HUES48 (cell line): ENCODE data around the gene DYRK3.

ENCODE experiments used
- H3K27ac ChIP-seq: one replicate; pipeline ENCODE4 v1.7.0; 2013; ENCODE audit warnings: low read depth, low read length, inconsistent platforms
- H3K27me3 ChIP-seq: 2 replicates; pipeline ENCODE4 v1.6.1; 2013; ENCODE audit warnings: mild to moderate bottlenecking, low read length; ENCODE audit not compliant: control insufficient read depth, insufficient read depth
- H3K36me3 ChIP-seq: 2 replicates; pipeline ENCODE4 v1.6.1; 2013; ENCODE audit warnings: low read length; ENCODE audit not compliant: control insufficient read depth, insufficient read depth
- H3K4me1 ChIP-seq: 2 replicates; pipeline ENCODE4 v1.6.1; 2013; ENCODE audit warnings: mild to moderate bottlenecking, low read length; ENCODE audit not compliant: control insufficient read depth, insufficient read depth
- H3K4me3 ChIP-seq: 2 replicates; pipeline ENCODE4 v1.5.1; 2013; ENCODE audit warnings: mild to moderate bottlenecking, low read depth, low read length
- H3K9ac ChIP-seq: 2 replicates; pipeline ENCODE4 v1.6.1; 2013; ENCODE audit warnings: mild to moderate bottlenecking, low read depth, low read length, moderate library complexity
- H3K9me3 ChIP-seq: 2 replicates; pipeline ENCODE4 v1.6.1; 2013; ENCODE audit warnings: low read length; ENCODE audit not compliant: control insufficient read depth, insufficient read depth

Gene DYRK3

GRCh38 chr1:206635080-206635977 lies at the start of gene DYRK3:
DYRK3 (plus strand) TSS chr1:206635536; CDS start chr1:206635704, 168 bp downstream.
- Histone ChIP-seq H3K9ac (peak within 1 kb of the TSS; percentile 20; the same call in 1 of the 2 replicates), H3K27me3 (peaks cover 19% of the 10 kb centered on the region), H3K27ac (peak within 1 kb of the TSS; percentile 58), H3K4me3 (peak within 1 kb of the TSS; percentile 85), H3K9me3 (no peaks in the 10 kb centered on the region), H3K36me3 (no peaks in the 10 kb centered on the region), H3K4me1 (peaks cover 27% of the 10 kb centered on the region)

GRCh38 chr1:206586501-206587445 lies 48.6 kb upstream of the DYRK3 start:
- no peak overlapping the region for H3K27ac ChIP-seq
- H3K4me3 ChIP-seq = no peak overlapping the region
- H3K9me3 ChIP-seq = no peaks in the 10 kb centered on the region
- H3K36me3 ChIP-seq = peaks cover 25% of the 10 kb centered on the region; the same call in 1 of the 2 replicates
- H3K9ac ChIP-seq = no peak overlapping the region
- H3K4me1 ChIP-seq = peaks cover 2% of the 10 kb centered on the region; the same call in 1 of the 2 replicates
- no peaks in the 10 kb centered on the region for H3K27me3 ChIP-seq

- Histone ChIP-seq H3K9ac (no peak overlapping the region), H3K4me1 (peaks cover 2% of the 10 kb centered on the region; the same call in 1 of the 2 replicates), H3K9me3 (no peaks in the 10 kb centered on the region), H3K27ac (no peak overlapping the region), H3K27me3 (no peaks in the 10 kb centered on the region), H3K36me3 (peaks cover 35% of the 10 kb centered on the region), H3K4me3 (no peak overlapping the region)
Measured at GRCh38 chr1:206587904-206588303, 47.4 kb upstream of the DYRK3 start.

GRCh38 chr1:206588492-206588891 lies 46.8 kb upstream of the DYRK3 start:
- H3K36me3 ChIP-seq = peaks cover 41% of the 10 kb centered on the region
- H3K9ac ChIP-seq = no peak overlapping the region
- no peak overlapping the region for H3K4me3 ChIP-seq
- H3K27ac ChIP-seq = no peak overlapping the region
- H3K9me3 ChIP-seq = no peaks in the 10 kb centered on the region
- H3K4me1 ChIP-seq = peaks cover under 1% of the 10 kb centered on the region; the same call in 1 of the 2 replicates
- no peaks in the 10 kb centered on the region for H3K27me3 ChIP-seq

- Histone ChIP-seq H3K4me3 (no peak overlapping the region), H3K27me3 (no peaks in the 10 kb centered on the region), H3K9ac (no peak overlapping the region), H3K4me1 (no peaks in the 10 kb centered on the region), H3K9me3 (no peaks in the 10 kb centered on the region), H3K27ac (no peak overlapping the region), H3K36me3 (peaks cover 46% of the 10 kb centered on the region)
Measured at GRCh38 chr1:206589206-206589605, 46.1 kb upstream of the DYRK3 start.

GRCh38 chr1:206590025-206590758 lies 45.1 kb upstream of the DYRK3 start:
- H3K4me3 ChIP-seq = no peak overlapping the region
- H3K27me3 ChIP-seq = no peaks in the 10 kb centered on the region
- no peak overlapping the region for H3K27ac ChIP-seq
- peaks cover 56% of the 10 kb centered on the region for H3K36me3 ChIP-seq
- no peak overlapping the region for H3K9ac ChIP-seq
- H3K9me3 ChIP-seq = no peaks in the 10 kb centered on the region
- H3K4me1 ChIP-seq = no peaks in the 10 kb centered on the region

GRCh38 chr1:206591226-206591625 lies 44.1 kb upstream of the DYRK3 start:
- H3K27me3 ChIP-seq = no peaks in the 10 kb centered on the region
- no peak overlapping the region for H3K4me3 ChIP-seq
- peaks cover 66% of the 10 kb centered on the region for H3K36me3 ChIP-seq
- no peaks in the 10 kb centered on the region for H3K4me1 ChIP-seq
- no peaks in the 10 kb centered on the region for H3K9me3 ChIP-seq
- no peak overlapping the region for H3K9ac ChIP-seq
- H3K27ac ChIP-seq = no peak overlapping the region

GRCh38 chr1:206591696-206592095 lies 43.6 kb upstream of the DYRK3 start:
- no peak overlapping the region for H3K4me3 ChIP-seq

GRCh38 chr1:206593351-206593925 lies 41.9 kb upstream of the DYRK3 start:
- Histone ChIP-seq H3K9ac (no peak overlapping the region), H3K9me3 (no peaks in the 10 kb centered on the region), H3K36me3 (peaks cover 82% of the 10 kb centered on the region), H3K27me3 (no peaks in the 10 kb centered on the region), H3K4me3 (no peak overlapping the region), H3K4me1 (no peaks in the 10 kb centered on the region), H3K27ac (no peak overlapping the region)

More at GRCh38 chr1:206591696-206592095, 43.6 kb upstream of the DYRK3 start:
- Histone ChIP-seq H3K9ac (no peak overlapping the region), H3K36me3 (peaks cover 70% of the 10 kb centered on the region), H3K4me1 (no peaks in the 10 kb centered on the region), H3K9me3 (no peaks in the 10 kb centered on the region), H3K27me3 (no peaks in the 10 kb centered on the region), H3K27ac (no peak overlapping the region)
